ENCODE measurements around the gene DEF6.

The DEF6 gene

DNA sequence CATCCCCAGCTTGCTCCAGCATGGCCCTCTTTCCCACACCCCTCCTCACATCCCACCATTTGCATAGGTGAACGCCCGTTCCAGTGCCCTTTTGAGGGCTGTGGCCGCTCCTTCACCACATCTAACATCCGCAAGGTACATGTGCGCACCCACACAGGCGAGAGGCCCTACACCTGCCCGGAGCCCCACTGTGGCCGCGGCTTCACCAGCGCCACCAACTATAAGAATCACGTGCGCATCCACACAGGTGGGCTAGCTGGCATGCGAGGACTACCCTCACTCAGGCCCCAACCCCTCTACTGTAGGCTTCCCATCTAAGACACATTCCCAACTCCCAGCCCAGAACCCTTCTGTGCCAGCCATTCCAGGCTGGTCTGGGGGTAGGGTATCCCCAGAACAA lies 6.1 kb upstream of the DEF6 start:
- no peaks in the 10 kb centered on the region for H3F3A ChIP-seq (ENCODE audit: insufficient read depth, low read length)
- H2AFZ ChIP-seq (ENCODE audit: low read length), result no peak overlapping the region
- no peaks in the 10 kb centered on the region; the same call in 1 of the 2 replicates for H3K36me3 ChIP-seq (replicated peaks; ENCODE audit: insufficient read depth, low read length)
- no peak overlapping the region for H3K4me2 ChIP-seq (ENCODE audit: low read depth, low read length)
- no peaks in the 10 kb centered on the region for H3K9me3 ChIP-seq (replicated peaks; ENCODE audit: insufficient read depth, low read length)
- no peaks in the 10 kb centered on the region for H3K27me3 ChIP-seq (replicated peaks; ENCODE audit: insufficient read depth, low read length)
- no peaks in the 10 kb centered on the region for H3K79me2 ChIP-seq (ENCODE audit: low read length)
- H3K27ac ChIP-seq (ENCODE audit: low read length), result no peak overlapping the region
- TF ChIP-seq EZH2phosphoT487 (IDR thresholded peaks at IDR 0.05; ENCODE audit: low read length) (no peak), EZH2 (optimal IDR thresholded peaks at IDR 0.05; ENCODE audit: low read depth, low read length) (no peak), CTCF (IDR thresholded peaks at IDR 0.05; ENCODE audit: low read length) (no peak)
- H3K9ac ChIP-seq (ENCODE audit: low read length), result no peak overlapping the region
- no peaks in the 10 kb centered on the region for H3K4me1 ChIP-seq (ENCODE audit: low read length)
- no peak overlapping the region for H3K4me3 ChIP-seq (ENCODE audit: low read length)
- no peak for DNase-seq
- H3K9me2 ChIP-seq (replicated peaks; ENCODE audit: insufficient read depth, low read length), result no peaks in the 10 kb centered on the region
- no peaks in the 10 kb centered on the region for H4K20me1 ChIP-seq (ENCODE audit: insufficient read depth, low read length)

- DNase-seq, result no peak
- Histone ChIP-seq H3K27ac (ENCODE audit: low read length) (no peak overlapping the region), H4K20me1 (ENCODE audit: insufficient read depth, low read length) (no peaks in the 10 kb centered on the region), H3K27me3 (replicated peaks; ENCODE audit: insufficient read depth, low read length) (no peaks in the 10 kb centered on the region), H3K4me1 (ENCODE audit: low read length) (peaks cover 8% of the 10 kb centered on the region), H3K9ac (ENCODE audit: low read length) (no peak overlapping the region), H3K4me2 (ENCODE audit: low read depth, low read length) (no peak overlapping the region), H3K36me3 (replicated peaks; ENCODE audit: insufficient read depth, low read length) (no peaks in the 10 kb centered on the region; the same call in 1 of the 2 replicates), H3K4me3 (ENCODE audit: low read length) (no peak overlapping the region), H2AFZ (ENCODE audit: low read length) (no peak overlapping the region), H3K9me3 (replicated peaks; ENCODE audit: insufficient read depth, low read length) (no peaks in the 10 kb centered on the region), H3K9me2 (replicated peaks; ENCODE audit: insufficient read depth, low read length) (no peaks in the 10 kb centered on the region), H3F3A (ENCODE audit: insufficient read depth, low read length) (peaks cover 4% of the 10 kb centered on the region; the same call in 1 of the 2 replicates), H3K79me2 (ENCODE audit: low read length) (no peaks in the 10 kb centered on the region)
- TF ChIP-seq EZH2phosphoT487 (IDR thresholded peaks at IDR 0.05; ENCODE audit: low read length) (no peak), CTCF (IDR thresholded peaks at IDR 0.05; ENCODE audit: low read length) (no peak), EZH2 (optimal IDR thresholded peaks at IDR 0.05; ENCODE audit: low read depth, low read length) (no peak)
Observed at GRCh38 chr6:35292494-35292893, 5.1 kb upstream of the DEF6 start.

GRCh38 chr6:35293681-35294080 lies 3.9 kb upstream of the DEF6 start:
- H3K9me2 ChIP-seq (replicated peaks; ENCODE audit: insufficient read depth, low read length), result no peaks in the 10 kb centered on the region
- no peak overlapping the region for H3K4me2 ChIP-seq (ENCODE audit: low read depth, low read length)
- H3K9me3 ChIP-seq (replicated peaks; ENCODE audit: insufficient read depth, low read length), result no peaks in the 10 kb centered on the region
- H3K79me2 ChIP-seq (ENCODE audit: low read length), result peaks cover 10% of the 10 kb centered on the region
- no peak overlapping the region for H3K4me3 ChIP-seq (ENCODE audit: low read length)
- DNase-seq, result no peak
- peaks cover 4% of the 10 kb centered on the region; the same call in 1 of the 2 replicates for H3F3A ChIP-seq (ENCODE audit: insufficient read depth, low read length)
- H2AFZ ChIP-seq (ENCODE audit: low read length), result no peak overlapping the region
- no peak overlapping the region for H3K9ac ChIP-seq (ENCODE audit: low read length)
- TF ChIP-seq EZH2phosphoT487 (IDR thresholded peaks at IDR 0.05; ENCODE audit: low read length) (no peak), CTCF (IDR thresholded peaks at IDR 0.05; ENCODE audit: low read length) (no peak), EZH2 (optimal IDR thresholded peaks at IDR 0.05; ENCODE audit: low read depth, low read length) (no peak)
- H3K27me3 ChIP-seq (replicated peaks; ENCODE audit: insufficient read depth, low read length), result no peaks in the 10 kb centered on the region
- no peak overlapping the region for H3K27ac ChIP-seq (ENCODE audit: low read length)
- no peaks in the 10 kb centered on the region; the same call in 1 of the 2 replicates for H3K36me3 ChIP-seq (replicated peaks; ENCODE audit: insufficient read depth, low read length)
- no peaks in the 10 kb centered on the region for H4K20me1 ChIP-seq (ENCODE audit: insufficient read depth, low read length)
- peaks cover 8% of the 10 kb centered on the region for H3K4me1 ChIP-seq (ENCODE audit: low read length)

Measured in MM.1S (cell line).